ENCODE data around the gene PRDM1. TPM values are rescaled to one million over a fixed set of nuclear protein-coding genes. Genes with fewer than 3 reads are reported as not detected.

Gene PRDM1
- total RNA-seq (2014; rRNA removed; shearing (Covaris generic)), result 3.5 and 4.7 TPM in 2 replicates

DNA sequence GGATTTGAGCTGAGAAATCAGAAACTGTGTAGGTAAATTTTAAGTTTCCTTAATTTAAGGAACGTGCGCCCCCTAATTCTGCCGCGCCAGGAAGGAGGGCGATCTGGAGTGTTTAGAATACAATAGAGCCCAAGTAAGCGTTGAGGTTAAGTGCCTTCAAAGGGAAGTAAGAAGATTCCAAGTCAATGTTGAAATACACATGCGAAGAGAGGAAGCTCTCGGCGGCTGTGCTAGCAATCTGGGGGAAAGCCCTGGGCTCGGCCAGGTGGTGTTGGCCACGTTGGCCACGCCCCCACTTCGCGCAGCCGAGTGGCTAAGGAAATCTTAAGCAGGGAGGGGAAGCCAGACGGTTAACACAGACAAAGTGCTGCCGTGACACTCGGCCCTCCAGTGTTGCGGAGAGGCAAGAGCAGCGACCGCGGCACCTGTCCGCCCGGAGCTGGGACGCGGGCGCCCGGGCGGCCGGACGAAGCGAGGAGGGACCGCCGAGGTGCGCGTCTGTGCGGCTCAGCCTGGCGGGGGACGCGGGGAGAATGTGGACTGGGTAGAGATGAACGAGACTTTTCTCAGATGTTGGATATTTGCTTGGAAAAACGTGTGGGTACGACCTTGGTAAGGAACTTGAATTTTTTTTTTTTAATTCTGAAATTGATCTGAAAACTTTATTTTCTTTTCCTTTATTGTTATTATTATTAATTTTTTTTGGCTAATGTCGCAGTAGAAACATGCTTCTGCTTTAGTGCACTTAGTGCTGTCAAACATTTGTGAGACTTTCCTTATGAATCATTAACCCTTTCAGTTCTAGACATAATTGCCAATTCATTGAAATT lies at the start of gene PRDM1:
Gene PRDM1 (plus strand): TSS at position 353 of the 830 bp plus-strand sequence. CDS start 218 bp downstream, at position 571.

Other genes starting within 250 kb of the PRDM1 start
- gene ATG5, start 239.4 kb downstream of the PRDM1 start, total RNA-seq (2014; rRNA removed; shearing (Covaris generic)), result 18.4 and 20.3 TPM in 2 replicates